Mammary epithelial cell (primary cell): Measurements from ENCODE around the gene CHRM3.

ENCODE experiments used
- EZH2 ChIP-seq: IDR thresholded peaks from 2 replicates; pipeline ENCODE4 v1.6.1; 2012; ENCODE audit warnings: low read length, inconsistent platforms, borderline replicate concordance
- TF ChIP-seq, protein P1 (sequence below), 2 donors: IDR thresholded peaks in 1 of 2; conservative IDR thresholded peaks in 1 of 2; 2 replicates each; pipeline ENCODE4 v1.5.1; 2011 to 2012; ENCODE audit warnings: inconsistent platforms in 2 of 2, low read length in 2 of 2, mild to moderate bottlenecking in 2 of 2, control low read depth in 1 of 2, low read depth in 1 of 2; ENCODE audit not compliant: insufficient read depth in 1 of 2; ENCODE audit errors: extremely low read depth in 1 of 2

DNA sequence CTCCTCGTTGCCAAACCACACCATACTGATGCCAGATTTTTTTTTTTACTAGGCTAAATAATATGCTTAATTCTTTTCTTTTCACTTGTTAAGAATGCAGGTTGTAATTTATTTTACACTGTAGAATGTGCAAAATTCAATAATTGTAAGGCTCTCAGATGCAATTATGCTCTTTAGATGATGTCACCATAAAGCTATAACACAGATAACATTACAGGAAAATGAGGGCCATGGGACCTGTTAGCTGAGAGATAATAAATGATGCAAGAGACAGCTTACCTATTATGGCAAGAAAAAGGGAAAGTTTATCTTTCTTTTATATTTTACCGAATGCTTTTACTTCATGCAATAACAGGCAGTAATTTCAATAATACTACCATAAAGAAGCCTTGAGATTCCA lies 35.4 kb downstream of the CHRM3 start:
- TF ChIP-seq EZH2 = no peak
- TF ChIP-seq, protein P1, sequence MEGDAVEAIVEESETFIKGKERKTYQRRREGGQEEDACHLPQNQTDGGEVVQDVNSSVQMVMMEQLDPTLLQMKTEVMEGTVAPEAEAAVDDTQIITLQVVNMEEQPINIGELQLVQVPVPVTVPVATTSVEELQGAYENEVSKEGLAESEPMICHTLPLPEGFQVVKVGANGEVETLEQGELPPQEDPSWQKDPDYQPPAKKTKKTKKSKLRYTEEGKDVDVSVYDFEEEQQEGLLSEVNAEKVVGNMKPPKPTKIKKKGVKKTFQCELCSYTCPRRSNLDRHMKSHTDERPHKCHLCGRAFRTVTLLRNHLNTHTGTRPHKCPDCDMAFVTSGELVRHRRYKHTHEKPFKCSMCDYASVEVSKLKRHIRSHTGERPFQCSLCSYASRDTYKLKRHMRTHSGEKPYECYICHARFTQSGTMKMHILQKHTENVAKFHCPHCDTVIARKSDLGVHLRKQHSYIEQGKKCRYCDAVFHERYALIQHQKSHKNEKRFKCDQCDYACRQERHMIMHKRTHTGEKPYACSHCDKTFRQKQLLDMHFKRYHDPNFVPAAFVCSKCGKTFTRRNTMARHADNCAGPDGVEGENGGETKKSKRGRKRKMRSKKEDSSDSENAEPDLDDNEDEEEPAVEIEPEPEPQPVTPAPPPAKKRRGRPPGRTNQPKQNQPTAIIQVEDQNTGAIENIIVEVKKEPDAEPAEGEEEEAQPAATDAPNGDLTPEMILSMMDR (conservative IDR thresholded peaks at IDR 0.05 in 1 of 2, IDR thresholded peaks at IDR 0.05 in 1 of 2; ENCODE audit: extremely low read depth in 1 of 2, insufficient read depth in 1 of 2, low read depth in 1 of 2, low read length in 2 of 2) = no peak
